HG02852 (cell line): ENCODE results near the gene CUEDC2.

Source experiments
- ATAC-seq: cut with Tn5 transposase; IDR thresholded peaks from one replicate; pipeline ENCODE4 v1.9.1; 2021; ENCODE audit warnings: mild to moderate bottlenecking, moderate library complexity; ENCODE audit not compliant: unreplicated experiment

CUEDC2 gene

DNA sequence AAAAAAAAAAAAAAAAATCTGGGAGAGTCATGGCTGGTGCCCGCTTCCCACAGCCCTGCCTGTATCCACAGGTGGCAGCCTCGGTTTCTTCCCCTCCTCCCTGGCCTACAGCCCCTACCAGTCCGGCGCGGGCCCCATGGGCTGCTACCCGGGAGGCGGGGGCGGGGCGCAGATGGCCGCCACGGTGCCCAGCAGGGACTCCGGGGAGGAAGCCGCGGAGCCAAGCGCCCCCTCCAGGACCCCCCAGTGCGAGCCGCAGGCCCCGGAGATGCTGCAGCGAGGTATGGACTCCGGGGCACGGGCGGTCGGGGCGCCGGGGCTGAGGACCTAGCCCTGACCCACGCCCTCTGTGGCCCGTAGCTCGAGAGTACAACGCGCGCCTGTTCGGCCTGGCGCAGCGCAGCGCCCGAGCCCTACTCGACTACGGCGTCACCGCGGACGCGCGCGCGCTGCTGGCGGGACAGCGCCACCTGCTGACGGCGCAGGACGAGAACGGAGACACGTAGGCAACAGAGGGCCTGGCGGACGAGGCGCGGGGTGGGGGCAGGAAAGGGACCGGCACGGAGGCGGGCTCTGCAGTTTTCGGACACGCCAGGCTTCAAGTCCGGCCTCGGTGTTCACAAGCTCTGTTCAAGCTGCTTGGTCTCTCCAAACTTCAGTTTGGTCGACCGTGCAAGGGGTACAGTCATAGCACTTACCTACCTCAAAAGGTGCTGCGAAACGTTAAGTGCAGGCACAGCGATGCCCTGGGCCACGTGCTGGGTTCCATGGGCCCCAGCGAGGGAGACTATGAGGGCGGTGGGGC, 33.0 kb downstream of the CUEDC2 start:
- ATAC-seq: peak; percentile 44

DNA sequence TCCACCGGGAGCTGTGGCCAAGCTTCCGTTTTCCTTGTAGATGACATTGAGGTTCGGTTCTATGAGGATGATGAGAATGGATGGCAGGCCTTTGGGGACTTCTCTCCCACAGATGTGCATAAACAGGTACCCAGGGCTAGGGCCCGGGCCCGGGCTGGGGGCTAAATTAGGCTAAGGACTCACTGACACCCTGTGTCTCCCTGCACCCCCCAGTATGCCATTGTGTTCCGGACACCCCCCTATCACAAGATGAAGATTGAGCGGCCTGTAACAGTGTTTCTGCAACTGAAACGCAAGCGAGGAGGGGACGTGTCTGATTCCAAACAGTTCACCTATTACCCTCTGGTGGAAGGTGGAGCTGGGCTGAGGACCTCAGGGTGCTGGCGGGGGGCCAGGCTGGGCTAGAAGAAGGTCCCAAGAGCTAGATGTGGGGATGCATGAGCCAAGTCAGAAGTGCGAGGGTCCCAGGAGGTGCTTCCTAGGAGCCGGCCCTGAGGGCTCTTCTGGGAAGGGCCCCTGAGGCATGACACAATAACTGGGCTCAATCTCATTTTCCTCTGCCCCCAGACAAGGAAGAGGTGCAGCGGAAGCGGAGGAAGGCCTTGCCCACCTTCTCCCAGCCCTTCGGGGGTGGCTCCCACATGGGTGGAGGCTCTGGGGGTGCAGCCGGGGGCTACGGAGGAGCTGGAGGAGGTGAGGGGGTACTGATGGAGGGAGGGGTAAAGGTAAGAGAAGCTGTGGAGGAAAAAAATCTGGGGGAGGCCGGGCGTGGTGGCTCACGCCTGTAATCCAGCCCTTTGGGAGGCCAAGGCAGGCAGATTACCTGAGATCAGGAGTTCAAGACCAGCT, 34.0 kb downstream of the CUEDC2 start:
- ATAC-seq: no peak

DNA sequence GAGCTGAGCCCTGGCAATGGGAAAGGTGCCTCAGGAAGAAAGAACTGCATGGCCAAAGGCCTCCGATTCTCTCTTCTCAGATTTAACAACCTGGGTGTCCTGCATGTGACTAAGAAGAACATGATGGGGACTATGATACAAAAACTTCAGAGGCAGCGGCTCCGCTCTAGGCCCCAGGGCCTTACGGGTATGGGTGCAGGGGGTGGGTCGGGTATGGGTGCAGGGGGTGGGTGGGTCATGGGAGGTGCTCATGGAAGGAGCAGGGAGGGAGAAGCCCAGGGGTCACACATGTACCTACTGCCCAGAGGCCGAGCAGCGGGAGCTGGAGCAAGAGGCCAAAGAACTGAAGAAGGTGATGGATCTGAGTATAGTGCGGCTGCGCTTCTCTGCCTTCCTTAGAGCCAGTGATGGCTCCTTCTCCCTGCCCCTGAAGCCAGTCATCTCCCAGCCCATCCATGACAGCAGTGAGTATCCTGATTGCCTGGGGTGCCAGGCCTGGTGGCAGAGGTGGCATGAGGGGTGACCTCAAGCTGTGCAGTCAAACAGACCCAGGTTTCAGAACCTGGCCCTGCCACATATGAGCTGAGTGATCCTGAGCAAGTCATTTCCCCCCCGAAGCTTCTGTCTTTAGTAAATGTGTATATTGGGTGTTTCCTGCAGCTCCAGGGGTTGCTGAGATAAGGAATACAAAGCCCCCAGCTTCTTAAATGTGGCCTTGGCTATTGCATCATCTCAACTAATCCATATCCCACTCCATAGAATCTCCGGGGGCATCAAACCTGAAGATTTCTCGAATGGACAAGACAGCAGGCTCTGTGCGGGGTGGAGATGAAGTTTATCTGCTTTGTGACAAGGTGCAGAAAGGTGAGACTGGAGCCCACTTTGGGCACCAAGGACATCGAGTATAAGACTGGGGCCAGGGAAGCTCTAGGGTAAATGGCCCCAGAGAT, 34.9 kb downstream of the CUEDC2 start:
- ATAC-seq: no peak

GRCh38 chr10:102396730-102397151, 35.6 kb downstream of the CUEDC2 start:
- ATAC-seq: no peak

DNA sequence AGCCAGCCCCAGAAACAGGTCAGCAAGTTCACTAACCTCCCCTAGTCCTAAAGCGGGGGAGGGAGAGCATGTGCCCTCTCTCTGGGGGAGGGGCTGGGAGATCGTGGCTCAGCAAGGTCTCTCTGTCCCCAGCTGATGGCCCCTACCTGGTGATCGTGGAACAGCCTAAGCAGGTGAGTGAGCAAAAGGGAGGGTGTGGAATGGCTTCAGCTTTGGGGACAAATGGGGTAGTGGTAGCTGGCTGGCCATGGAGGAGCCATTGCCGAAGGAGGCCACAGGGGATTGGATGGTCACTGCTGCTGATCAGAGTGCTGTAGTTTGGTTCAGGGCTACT, 36.1 kb downstream of the CUEDC2 start:
- ATAC-seq: no peak

GRCh38 chr10:102395400-102396316, 36.7 kb downstream of the CUEDC2 start, which contains the start of gene NFKB2:
Gene NFKB2, plus strand, starts transcription at chr10:102395705. Its CDS starts 255 bp downstream, at chr10:102395960.
- ATAC-seq: peak; percentile 28

GRCh38 chr10:102394801-102395399, 37.5 kb downstream of the CUEDC2 start:
- peak; percentile 2 for ATAC-seq

- peak; percentile 82 for ATAC-seq
Measured at GRCh38 chr10:102394079-102394800, 38.1 kb downstream of the CUEDC2 start.

DNA sequence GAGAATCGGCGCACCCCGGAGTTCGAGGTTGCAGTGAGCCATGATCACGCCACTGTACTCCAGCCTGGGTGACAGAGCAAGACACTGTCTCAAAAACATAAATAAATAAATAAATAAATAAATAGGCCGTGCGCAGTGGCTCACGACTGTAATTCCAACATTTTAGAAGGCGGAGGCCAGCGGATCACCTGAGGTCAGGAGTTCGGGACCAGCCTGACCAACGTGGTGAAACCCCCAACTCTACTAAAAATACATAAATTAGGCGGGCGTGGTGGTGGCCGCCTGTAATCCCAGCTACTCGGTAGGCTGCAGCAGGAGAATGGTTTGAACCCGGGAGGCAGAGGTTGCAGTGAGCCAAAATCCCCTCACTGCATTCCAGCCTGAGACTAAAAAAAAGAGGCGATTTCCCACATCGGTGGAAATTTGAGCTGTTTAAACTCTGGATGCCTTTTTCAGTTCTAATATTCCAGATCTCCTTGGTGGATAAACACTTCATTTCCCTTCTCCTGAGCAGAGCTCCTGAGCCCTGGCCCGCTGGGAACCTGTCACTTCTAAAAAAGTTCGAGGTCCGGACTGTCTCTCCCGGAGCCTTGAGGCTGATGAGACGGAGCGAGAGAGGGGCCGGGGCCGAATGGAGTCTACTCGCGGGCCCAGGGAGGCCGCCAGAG, 38.8 kb downstream of the CUEDC2 start:
- no peak for ATAC-seq

- ATAC-seq: no peak
Measured at GRCh38 chr10:102392306-102392705, 40.1 kb downstream of the CUEDC2 start.

- no peak for ATAC-seq
Measured at GRCh38 chr10:102389894-102390293, 42.5 kb downstream of the CUEDC2 start.

DNA sequence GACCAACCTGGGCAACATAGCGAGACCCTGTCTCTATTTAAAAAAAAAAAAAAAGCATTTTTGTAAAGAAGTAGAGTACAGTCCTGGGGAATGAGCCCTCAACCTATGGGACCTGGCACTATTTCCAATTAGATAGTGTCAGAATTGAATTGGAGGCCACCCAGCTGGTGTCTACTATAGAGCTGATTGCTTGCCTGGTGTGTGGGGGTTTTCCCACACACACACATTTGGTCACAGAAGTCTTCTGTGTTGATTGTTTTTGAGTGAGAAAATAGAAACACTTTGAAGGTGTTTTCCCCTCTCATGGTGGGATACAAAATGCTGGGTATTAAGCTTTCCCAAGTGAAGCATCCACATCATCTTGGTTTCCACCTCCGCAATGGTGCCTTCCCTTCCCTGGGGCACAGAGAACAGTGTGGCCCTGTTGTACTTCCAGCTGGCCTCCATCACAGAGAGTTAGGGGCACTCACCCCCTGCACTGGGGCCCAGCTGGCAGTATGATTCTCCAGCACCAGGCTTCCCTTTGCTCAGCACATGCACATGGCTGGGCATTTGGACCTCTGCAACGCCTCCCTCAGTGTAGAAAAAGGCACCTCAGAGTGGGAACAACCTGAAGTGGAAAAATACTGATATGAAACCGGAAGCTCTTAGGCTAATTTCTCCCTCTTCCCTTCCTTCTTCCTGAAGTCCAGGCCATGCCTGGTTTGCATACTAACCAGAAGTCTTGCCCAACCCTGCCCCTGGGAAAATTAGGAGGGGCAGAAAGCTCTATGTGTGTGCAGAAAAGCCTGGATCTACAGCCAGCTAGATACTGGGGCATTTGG, 47.6 kb downstream of the CUEDC2 start:
- ATAC-seq: no peak

DNA sequence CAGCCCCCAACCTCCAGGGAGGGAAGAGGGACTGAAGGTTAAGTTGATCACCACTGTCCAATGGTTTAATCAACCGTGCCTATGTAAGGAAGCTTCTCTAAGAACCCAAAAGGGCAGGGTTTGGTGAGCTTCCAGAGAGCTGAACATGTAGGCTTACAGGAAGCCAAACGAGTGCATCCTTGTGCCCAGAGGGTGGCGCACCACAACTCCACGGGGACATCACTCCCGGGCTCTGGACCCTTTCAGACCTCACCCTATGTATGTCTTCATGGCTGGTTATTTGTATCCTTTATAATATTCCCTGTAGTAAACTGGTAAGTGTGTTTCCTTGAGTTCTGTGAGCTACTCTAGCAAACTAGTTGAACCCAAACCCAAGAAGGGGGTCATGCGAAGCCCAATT, 48.3 kb downstream of the CUEDC2 start:
- ATAC-seq: no peak

GRCh38 chr10:102382871-102383270, 49.5 kb downstream of the CUEDC2 start:
- no peak for ATAC-seq

DNA sequence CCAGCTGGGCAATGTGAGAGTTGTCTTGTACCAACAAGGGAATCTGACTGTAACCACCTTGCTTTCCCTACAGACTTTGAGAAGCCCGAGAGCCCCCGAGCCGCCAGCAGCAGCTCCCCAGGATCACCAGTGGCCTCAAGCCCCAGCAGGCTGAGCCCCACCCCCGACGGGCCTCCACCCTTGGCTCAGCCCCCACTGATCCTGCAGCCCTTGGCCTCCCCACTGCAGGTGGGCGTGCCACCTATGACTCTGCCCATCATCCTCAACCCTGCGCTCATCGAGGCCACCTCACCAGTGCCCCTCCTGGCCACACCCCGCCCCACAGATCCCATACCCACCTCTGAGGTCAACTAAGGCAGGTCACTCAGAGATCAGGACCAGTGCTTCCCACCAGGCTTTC, 50.4 kb downstream of the CUEDC2 start:
- ATAC-seq: no peak

- ATAC-seq: no peak
Measured at GRCh38 chr10:102379383-102379782, 53.0 kb downstream of the CUEDC2 start.

GRCh38 chr10:102376901-102377300, 55.5 kb downstream of the CUEDC2 start:
- no peak for ATAC-seq
